HG02981 (cell line): ENCODE measurements around the gene ZNF490.
"Not testable (repeated sequence)": the region's sequence is repeated elsewhere in the genome, so short reads cannot be mapped to it uniquely, and the experiment has no call there.

ENCODE experiments used
- ATAC-seq: cut with Tn5 transposase; IDR thresholded peaks from one replicate; pipeline ENCODE4 v1.9.1; 2021; ENCODE audit warnings: mild to moderate bottlenecking, moderate library complexity; ENCODE audit not compliant: unreplicated experiment

Gene ZNF490

DNA sequence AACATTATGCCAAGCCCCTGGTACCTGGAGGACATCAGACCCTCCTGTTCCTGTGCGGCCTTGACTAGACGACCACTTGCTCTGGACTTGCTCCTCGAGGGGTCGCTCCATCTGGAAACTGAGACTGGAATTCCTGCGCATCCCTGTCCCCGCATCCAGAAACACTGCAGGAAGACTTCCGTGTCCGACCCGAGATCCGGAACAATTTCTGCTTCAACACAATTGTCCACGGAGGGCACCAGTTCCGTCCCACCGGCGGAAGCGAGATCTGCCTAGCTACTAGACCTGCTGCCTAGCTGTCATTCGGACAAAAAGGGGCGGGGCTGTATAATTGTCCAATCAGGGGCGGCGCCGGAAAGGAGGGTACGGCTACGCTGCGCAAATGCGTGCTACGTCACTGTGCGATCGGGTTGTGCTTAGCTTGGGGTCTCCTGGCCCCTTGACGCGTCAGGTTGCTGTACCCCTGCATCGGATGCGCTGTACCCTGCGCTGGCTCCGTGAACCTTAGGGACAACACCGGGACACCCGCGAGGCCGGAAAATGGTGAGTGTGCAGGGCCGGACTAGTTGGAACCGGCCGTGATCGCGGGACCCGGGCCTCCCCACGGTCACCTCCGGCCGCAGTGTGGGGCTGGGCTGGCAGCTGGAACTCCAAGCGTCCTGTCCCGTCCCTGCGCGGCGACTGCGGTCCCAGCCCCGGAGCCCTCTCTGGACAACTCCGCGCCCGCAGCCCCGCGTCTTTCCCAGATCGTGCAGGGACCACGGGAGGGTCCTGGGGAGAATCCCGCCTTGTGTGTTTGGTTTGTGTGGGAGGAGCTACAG is at the start of gene ZNF490, which contains the start of gene ZNF791:
TSS of gene ZNF490 (minus strand) at position 274 of the 821 bp plus-strand sequence. CDS start at position 141, 133 bp downstream.
TSS of gene ZNF791 (plus strand) at position 381 of the 821 bp plus-strand sequence. CDS start at position 541, 160 bp downstream.
- ATAC-seq, result peak; percentile 80

DNA sequence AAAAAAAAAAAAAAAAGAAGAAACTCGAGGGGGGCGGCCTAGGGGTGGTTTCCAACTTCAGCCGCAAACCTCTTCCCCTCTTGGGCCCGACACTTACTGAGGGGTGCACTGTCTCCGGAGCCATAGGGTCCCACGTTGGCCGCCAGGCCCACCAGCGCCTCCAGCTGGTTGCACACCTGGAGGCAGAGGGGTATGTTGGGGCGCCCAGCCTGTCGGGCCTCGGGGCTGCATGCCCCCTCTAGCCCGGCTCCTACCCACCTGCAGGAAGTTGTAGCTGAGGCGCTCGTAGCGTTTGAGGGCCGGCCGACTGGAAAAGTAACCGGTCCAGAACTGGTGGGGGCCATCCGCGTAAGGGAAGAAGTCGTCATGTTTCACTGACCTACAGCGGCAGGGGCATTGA is 47.4 kb upstream of the ZNF490 start:
- no peak for ATAC-seq

DNA sequence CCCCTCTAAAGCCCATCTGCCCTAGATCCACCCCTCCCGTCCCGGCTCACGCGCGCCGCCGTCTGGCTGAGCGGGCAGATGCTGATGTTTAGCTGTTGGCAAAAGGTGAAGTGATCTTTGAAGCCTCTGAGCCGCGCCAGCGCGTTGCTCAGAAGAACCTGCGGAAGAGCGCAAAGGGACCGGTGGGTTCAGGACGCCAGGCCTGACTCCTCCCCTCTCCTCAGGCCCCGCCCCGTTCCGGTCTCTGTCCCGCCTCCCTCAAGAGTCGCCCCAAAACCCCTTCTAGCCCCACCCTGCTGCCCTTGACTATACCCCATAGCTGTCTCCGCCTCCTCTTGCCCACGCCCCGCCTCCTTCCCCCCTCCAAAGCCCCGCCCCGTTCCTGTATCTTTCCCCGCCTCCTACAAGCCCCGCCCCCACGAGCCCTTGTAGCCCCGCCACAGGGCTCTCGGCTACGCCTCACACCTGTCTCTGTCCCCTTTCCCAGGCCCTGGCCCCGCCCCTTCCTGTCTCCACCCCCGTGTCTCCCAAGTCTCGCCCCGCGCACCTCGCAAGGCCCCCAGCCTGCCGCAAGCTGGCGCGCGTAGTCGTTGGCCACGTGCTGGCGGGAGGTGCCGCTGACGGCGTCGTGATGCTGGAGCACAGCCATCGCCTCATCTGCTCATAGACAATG is 46.4 kb upstream of the ZNF490 start:
- no peak for ATAC-seq

DNA sequence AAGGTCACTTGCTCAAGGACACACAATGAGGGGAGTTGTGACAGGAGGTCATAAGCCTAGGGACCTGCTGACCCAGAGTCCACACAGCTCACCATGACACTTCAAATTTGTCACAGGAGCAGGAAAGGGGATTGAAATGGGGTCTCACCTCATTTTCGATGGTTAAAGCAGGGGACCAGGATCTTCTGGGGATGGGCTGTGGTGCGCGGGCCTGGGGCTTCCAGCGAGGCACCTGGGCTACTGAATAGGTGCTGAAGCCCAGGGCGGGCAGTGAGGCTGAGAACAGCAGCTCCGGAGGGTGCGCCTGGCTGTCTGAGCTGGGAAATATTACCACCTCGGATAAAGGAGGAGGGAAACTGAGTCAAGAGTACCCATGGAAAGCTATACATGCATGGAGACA is 44.9 kb upstream of the ZNF490 start:
- no peak for ATAC-seq

- no peak for ATAC-seq
Observed at GRCh38 chr19:12652219-12652618, 41.6 kb upstream of the ZNF490 start.

GRCh38 chr19:12649941-12650340 is 39.3 kb upstream of the ZNF490 start:
- no peak for ATAC-seq

- ATAC-seq, result no peak
Observed at GRCh38 chr19:12648088-12648487, 37.5 kb upstream of the ZNF490 start.

- no peak for ATAC-seq
Observed at GRCh38 chr19:12647490-12648071, 37.0 kb upstream of the ZNF490 start.

DNA sequence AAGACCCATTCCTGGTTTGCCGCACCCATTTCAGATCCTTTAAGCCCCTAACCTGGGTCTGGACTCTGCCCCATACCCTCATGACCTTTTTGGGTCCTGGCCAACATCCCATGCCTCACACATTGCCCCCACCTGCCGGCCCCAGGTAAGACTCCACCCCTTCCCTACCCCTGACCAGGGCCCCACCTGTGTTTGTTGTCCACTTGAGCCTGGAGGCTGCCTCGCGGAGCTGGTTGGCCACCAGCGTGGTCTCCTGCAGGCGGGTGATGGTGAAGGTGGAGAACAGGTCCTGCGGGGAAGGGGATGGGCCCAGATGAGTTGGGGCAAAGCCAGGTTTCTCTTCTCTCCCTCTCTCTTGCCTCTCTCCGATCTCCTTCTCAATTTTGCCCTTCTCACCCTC is 36.4 kb upstream of the ZNF490 start:
- ATAC-seq, result no peak

- ATAC-seq, result no peak
Observed at GRCh38 chr19:12646551-12646950, 35.9 kb upstream of the ZNF490 start.

DNA sequence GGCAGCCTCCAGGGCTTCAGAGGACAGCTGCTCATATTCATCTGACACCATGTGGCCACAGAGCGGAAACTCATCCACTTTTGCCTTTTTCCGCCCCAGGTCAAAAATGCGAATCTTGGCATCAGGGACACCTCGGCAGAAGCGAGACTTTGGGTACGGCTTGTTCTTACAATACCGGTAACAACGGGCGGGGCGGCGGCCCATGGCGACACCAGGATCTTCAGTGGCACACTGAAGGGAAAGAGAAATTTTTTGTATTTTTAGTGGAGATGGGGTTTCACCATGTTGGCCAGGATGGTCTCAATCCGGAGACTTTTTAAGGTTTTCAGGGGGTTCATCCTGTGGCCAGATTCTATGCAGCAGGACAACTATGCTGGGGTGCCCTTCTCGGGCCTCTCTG is 33.1 kb upstream of the ZNF490 start:
- ATAC-seq, result not testable (repeated sequence)

DNA sequence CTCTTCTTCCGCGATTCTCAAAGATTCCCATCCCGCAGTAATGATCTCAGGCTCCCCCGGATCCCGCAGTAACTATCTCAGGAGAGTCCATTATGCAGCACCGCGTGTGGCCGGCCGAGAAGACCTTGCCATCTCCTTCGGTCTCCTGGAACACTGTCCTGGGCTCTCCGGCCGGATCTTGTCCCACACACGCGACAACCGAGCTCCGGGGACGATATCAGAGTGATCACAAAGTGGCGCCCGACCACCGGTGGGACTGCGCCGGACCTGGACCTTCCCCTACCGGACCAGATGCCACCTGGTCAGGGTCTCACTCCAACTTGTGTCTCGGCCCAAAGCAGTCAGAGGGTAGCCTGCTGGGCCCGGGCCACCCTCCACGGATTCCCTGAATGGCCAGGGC is 31.9 kb upstream of the ZNF490 start:
- no peak for ATAC-seq

GRCh38 chr19:12641456-12641855 is 30.8 kb upstream of the ZNF490 start:
- no peak for ATAC-seq

GRCh38 chr19:12639901-12640613 is 29.4 kb upstream of the ZNF490 start:
- ATAC-seq, result peak; percentile 72

DNA sequence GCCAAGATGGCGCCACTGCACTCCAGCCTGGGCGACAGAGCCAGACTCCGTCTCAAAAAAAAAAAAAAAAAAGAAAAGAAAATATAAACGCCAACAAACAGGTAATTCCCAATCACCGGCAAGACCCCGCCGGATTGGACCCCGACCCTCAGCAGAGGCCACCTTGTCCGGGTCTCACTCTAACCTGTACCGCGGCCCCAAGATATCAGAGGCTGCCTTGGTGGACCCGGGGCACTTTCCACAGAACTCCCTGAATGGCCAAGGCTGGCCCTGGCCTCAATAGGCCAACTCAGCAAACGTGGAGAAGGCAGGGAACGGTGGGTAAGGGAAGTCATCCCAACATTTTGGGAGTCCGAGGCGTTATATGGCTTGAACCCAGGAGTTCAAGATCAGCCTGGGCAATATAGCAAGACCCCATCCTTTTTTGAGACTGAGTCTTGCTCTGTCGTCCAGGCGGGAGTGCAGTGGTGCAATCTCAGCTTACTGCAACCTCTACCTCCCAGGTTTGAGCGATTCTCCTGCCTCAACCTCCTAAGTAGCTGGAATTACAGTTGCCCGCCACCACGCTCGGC is 28.1 kb upstream of the ZNF490 start:
- no peak for ATAC-seq

DNA sequence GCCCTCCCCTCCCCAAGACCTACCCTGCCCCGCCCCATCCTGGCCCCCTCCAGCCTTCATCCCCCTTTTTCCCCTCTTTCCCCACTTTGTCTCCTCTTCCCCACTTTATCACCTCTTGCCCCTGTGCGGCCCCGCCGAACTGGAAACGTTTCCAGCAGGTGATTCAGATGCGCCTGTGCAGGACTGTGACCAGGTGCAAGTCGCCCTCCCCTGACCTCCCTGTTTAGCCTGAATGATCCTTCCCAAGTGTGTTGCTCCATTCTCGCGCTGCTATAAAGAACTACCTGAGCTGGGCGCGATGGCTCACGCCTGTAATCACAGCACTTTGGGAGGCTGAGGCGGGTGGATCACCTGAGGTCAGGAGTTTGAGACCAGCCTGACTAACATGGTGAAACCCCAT is 26.0 kb upstream of the ZNF490 start:
- ATAC-seq, result no peak

- no peak for ATAC-seq
Observed at GRCh38 chr19:12629215-12629614, 18.6 kb upstream of the ZNF490 start.

GRCh38 chr19:12628040-12629022 is 17.7 kb upstream of the ZNF490 start:
- no peak for ATAC-seq

- no peak for ATAC-seq
Observed at GRCh38 chr19:12626958-12627357, 16.3 kb upstream of the ZNF490 start.
